Occipital lobe (tissue), 2 donors: ENCODE data around the gene SLC4A2. TPM values are rescaled to one million over a fixed set of nuclear protein-coding genes. Genes with fewer than 3 reads are reported as not detected.

Source experiments
- DNase-seq: peaks from one replicate; lab custom pipeline; 2025; lab: John Stamatoyannopoulos, UW
- total RNA-seq: library from RNA; depleted of rRNA; stranded (reverse); fragments of >200 nt; gene quantifications from one replicate; pipeline ENCODE4 v1.2.3, GENCODE V29; 2014

The SLC4A2 gene
- total RNA-seq, 1 donor from 2014 or later: 13.7 TPM

DNA sequence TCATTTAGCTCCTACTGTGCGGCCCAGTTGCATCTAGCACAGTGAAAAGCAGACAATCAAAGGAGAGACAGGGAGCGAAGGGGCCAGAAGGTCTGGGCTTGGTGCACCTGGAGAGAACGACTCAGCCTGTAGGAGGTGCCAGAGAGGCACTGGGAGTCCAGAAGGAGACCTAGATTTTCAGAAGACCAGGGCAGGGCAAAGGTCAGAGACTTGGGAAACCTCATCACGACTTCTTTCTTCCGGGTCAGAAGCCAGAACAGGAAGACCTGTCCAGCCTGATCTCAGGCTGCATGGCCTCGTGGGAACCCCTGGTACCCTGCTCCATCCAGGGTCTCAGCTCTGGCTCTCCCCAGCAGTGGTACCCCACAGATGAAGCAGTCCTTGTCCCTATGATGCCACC lies 32.0 kb downstream of the SLC4A2 start:
- DNase-seq: no peak

DNA sequence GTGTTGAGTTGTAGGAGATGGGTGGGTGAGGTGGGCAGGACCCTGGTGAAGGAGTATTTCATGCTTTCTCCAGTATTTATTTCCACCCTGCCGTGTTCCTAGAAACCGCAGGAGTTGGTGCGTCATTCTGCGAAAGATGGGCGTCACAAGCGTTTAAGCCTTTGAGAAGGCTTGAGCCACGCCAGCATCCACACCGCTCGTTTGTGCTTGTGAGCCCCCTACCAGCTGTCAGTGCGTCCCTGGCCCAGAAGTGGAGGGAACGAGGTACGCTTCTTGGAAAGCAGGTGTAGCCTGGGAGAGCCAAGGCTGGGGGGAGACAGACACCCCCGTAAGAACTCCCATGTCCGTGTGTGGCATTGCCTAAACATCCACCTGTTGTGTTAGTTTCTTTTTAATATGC lies 32.6 kb downstream of the SLC4A2 start:
- DNase-seq: no peak

DNA sequence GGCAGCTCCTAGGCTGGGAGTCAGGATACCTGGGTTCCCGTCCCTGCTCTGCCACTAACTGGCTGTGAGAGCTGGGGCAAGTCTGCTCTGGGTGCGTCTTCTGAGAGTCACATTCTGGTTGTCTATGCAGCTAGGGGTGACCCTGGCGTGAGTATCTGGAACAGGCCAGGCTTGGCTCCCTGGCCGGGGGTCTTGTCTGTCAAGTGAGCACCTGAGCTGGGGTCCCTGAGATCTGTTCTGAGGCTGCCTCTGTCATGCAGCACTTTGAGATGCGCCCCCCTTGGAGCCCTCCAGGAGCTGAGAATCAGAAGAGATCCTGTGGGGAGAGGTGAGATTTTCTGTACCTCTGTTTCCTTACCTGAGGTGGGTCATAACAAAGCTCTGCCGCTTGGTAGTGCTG lies 34.4 kb downstream of the SLC4A2 start:
- no peak for DNase-seq

DNA sequence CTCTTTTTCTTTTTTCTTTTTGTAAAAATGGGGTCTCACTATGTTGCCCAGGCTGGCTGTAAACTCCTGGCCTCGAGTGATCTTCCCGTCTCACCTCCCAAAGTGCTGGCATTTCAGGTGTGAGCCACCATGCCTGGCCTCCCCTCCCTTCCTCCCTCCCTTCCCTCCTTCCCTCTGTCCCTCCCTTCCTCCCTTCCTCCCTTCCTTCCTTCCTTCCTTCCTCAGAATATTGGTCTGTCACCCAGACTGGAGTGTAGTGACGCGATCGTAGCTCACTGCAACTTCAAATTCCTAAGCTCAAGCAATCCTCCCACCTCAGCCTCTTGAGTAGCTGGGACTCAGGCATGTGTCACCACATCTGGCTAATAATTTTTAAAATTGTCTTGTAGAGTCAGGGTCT lies 35.3 kb downstream of the SLC4A2 start:
- DNase-seq: no peak

DNA sequence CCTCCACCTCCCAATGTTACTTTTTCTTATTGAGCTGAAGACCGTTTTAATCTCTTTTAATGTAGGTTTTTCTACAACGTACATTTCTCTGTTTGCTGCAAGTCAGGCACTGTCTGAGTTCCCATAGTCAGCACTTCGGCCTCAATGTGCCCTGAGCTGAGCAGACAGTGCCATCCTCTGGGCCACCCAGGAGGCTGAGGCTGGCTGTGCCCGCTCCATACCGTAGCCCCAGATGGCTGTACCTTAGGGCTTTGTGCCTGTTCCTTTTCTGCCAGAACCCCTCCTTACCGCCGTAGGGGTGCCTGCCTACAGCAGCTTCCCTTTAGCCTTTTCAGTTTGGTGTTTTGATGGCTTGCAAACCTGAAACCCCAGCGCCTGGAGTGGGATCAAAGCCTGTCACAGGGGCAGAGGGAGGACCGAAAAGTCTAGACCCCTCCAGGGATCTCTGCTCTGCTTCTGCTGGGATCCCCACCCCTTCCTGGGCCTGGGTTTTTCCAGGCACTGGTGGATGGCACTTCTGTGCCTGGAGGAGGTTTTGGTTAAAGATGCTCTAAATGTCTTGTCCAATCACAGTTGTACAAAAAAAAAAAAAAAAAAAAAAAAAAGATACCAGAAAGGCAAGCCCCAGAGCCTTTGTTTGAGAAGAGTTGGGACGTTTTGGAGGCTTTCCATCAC lies 35.9 kb downstream of the SLC4A2 start:
- no peak for DNase-seq

DNA sequence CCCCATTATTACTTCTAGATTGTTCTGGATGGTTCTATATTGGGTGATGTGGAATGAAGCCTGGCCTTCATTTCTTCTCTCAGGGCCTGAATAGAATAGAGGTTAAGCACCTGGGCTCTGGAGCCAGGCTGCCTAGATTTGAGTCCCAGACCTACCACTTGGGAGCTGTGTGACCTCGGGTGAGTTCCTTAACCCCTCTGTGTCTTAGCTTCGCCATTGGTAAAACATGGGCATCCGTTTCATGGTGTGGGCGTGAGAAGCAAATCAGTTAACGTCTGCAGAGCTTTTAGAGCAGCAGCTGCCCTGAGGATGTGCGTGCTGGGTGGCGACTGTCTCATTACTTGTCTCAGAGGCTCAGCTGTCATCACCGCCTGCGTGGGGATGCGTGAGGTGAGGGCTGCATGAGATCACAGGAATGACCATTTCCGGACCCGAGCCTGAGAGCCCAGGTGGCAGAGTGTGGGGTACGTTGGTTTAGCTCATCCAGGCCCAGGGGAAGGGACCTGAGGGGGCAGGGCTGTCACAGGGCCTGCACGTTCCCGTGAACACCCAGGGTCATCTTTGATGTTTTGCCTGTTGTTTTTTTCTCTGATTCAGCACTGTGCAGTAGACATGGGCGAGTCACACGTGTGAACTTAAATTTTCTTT lies 36.6 kb downstream of the SLC4A2 start:
- DNase-seq: no peak

DNA sequence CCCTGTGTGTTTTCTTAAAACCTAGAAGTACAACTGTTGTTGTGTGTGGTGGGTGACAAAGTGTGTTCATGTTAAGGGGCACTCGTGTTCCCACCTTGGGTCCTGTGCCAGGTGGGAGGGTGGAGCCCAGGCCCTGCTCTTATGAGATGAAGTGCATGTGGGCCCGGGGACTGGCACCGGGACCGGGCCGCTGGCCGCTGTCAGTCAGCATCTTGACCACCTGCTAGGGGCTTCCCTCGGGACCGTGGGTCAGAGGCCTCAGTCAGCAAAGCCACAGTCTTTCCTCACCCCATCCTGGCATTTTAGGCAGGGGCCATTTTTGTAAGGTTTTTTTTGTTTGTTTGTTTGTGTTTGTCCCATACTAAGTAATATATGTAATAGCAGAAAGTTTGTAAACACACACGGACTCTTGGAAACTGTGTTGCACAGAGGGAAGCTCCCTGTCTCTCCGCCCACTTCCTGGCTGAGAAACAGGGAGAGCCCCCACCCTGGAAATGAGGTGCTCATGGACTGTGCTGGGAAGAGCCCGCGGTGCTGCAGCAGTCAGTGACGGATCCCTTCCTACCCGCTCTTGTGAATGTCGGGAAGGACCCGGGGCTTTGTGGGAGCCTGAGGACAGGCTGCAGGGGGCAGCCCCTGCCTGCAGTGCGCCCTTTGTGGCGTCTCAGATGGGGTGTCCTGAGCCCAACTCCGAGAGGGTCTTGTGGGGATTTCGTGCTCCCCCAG lies 40.3 kb downstream of the SLC4A2 start:
- no peak for DNase-seq

DNA sequence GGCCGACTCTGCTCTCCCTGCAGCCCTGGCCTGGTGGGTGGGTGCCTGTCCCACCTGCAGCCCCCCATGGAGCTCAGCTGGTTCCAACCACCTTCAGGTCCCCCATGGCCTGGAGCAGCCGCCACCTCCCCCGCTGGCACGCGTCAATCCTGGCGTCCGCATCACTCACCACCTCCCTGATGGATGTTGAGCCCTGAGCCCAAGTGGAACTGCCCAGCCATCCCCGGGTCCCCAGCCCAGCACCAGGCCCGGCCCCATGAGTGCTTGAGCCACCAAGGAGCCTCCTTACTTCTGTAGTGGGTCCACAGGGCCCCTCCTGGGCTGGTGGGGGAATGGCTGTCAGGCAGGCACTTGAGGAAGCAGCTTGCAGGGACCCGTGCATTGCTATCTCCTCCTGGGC lies 41.5 kb downstream of the SLC4A2 start:
- no peak for DNase-seq

DNA sequence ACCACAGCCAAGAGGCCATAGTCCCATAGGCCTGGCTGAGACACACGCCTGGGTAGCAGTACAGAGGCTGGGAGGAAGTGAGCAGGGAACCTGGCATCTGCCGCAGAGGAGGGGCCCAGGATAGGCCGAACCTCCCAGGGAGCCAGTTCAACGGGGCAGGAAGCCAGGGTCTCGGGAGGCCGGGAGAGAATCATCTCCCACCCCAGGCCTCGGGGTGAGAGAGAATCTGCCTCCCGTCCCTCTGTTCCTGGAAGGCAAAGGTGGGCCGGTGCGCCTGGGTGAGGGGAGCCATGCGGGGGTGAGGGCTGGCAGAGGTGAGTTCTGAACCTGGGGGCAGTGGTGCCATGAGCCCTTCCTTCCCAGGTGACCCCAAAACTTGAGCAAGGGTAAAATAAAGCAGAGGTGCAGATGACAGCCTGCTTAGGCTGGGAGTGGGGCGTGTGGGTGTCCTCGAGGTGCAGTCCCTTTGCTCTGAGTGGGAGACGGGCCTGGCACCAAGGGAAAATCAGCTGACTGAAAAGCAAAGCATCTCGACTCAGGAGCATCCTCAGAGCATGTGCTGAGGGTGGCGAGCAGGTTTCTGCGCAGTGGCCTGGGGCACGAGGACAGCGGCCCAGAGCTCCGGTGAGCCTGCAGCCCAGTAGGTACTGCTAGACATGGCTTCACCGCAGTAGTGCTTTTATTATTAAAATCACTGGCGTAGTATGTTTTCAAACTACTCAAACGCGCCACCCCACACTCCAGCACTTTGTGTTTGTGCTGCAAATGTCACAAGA lies 42.4 kb downstream of the SLC4A2 start:
- DNase-seq: no peak

DNA sequence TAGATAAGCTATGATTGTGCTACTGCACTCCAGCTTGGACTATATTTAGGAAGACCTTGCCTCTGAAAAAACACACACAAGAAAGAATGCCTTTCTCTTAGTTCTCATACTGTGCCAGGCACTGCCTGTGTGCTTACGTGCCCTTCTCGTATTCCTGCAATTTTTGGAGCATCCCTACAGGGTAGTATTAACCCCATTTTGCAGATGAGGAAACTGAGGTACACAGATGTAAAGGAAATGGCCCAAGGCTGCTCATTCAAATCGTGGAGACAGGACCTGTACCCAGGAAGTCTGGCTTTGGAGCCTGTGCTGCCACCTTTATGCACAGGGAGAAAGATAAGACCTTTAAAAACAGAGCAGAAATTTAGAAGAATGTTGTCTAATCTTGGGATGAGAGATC lies 43.6 kb downstream of the SLC4A2 start:
- no peak for DNase-seq

DNA sequence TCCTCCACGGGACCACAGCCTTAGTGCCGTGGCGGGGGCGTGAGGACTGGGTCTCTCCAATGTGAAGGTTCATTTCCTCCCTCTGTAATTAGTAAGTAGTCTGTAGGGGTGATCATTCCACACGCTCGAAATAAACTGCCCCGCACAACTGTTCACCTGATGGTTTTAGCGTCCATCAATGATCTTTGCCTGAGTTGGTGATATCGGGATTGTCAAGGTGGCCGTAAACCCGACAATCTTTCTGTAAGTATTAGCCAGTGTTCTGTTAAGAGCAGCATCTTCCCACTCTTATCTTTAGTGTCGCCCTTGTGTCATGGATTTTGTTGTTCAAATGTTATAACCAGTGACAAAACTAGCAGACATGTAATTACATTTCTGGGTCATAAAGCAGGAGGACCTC lies 44.6 kb downstream of the SLC4A2 start:
- DNase-seq: no peak

DNA sequence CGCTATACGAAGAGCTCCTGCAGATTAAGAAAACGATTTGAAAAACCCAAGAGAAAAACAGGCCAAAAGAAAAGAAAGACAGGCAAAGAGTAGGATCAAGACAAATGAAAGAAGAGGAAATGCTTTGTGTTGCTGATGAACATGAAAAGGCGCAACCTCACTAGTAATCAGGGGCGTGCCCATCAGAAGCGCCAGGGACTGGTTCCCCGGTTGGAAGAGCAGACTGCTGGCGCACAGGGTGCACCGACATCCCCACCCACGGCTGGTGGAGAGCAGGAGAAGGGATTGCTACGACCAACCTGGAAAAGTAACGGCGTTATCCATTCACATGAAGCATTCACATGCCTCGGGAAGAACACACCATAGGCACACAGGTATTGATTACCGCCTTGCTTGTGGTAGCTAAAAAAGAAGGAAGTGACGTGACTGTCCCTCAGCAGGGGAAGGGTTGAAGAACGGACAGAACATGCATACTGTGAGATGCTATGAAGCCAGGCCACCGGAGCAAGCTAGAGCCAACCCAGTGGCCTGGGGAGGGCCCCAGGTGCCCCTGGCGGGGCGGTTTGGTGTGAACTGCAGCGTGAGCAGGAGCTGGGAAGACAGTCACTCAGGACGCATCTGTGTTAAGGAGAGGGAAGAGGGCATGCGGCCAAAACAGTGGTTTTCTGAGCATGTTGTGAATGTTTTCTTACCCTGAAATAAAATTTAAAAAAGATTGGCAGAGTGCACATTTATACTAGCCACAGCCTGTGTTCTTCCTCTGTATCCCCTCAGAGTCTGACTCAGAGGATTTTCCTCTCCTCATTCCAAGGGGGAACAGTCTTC lies 45.2 kb downstream of the SLC4A2 start:
- no peak for DNase-seq

DNA sequence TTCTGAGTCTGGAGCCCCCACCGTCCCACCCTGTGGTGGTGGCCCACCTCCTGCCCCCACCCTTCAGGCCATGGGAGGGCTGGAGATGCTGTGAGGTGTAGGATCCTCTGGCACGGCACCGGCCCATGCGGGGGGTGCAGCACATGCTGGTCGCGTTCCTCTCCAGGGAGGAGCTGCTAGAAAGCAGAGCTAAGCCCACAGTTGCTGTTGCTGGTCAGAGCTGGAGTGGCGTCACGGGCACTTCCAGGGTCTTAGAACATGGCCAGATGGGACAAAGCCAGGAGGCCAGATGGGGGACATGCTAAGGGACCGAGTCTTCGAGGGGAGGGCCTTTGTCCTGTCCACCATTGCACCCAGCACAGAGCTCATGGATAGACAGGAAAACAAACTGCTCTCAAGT lies 48.5 kb downstream of the SLC4A2 start:
- no peak for DNase-seq

DNA sequence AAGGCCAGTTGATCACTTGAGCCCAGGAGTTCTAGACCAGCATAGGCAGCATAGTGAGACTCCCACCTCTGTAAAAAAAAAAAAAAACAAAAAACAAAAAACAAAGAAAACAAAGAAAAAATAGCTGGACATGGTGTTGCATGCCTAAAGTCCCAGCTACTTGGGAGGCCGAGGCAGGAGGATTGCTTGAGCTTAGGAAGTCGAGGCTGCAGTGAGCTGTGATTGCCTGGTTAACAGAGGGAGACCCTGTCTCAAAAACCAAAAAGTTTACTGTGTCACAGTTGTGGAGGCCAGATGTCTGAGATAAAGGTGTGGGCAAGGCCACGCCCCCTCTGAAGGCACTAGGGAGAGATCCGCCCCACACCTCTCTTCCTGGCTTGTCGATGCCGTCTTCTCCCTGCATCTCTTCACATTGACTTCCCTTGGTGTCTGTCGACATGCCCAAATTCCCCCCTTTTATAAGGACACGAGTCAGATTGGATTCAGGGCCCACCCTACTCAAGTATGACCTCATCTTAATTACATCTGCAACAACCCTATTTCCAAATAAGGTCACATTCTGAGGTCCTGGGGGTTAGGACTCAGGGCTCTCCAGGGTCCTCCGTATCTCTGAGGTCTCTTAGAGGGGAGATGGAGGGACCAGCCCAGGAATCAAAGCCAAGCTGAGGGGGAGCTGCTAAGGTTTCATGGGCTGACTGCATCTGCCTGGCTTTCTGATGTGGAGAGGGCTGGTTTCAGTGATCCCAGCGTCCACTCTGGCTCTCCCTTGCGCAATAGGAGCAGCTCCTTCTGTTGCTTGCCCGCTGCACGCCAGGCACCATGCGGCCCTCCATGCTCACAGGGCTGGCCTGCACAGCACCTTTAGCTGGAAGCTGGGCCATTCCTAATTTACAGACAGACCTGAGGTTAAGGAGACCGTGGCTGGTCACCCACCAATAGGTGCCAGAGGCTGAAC lies 50.0 kb downstream of the SLC4A2 start:
- DNase-seq: no peak

DNA sequence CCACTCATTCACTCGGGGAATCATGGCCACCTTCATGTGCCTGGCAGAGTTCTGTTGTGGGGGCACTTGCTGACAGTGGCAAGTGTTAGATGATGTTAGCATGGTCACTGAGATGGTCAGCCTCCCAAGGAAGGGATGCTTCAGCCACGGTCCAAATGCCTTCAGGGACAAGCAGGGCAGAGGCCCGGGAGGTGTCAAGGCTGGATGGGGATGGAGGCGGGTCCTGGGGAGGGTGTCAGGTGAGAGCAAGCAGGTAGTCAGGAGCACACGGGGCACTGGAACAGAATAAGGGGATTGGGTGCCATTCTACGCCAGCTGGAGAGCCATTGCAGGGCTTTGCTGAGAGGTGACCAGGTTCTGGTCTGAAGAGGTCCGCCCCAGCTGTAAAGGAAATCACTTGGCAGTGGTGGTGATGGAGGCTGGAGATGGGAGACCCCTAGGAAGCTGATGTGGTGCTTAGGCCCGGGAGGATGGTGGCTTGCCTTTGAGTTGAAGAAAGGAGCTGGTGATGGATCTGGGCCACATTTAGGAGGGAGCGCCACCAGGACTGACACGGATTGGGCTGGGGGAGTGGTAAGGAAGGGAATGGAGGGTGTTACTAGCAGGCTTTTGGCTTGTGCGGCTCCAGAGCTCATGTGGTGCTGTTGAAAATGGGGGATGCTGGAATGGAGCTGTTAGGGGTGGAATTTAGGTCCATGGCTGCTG lies 51.0 kb downstream of the SLC4A2 start:
- DNase-seq: no peak

DNA sequence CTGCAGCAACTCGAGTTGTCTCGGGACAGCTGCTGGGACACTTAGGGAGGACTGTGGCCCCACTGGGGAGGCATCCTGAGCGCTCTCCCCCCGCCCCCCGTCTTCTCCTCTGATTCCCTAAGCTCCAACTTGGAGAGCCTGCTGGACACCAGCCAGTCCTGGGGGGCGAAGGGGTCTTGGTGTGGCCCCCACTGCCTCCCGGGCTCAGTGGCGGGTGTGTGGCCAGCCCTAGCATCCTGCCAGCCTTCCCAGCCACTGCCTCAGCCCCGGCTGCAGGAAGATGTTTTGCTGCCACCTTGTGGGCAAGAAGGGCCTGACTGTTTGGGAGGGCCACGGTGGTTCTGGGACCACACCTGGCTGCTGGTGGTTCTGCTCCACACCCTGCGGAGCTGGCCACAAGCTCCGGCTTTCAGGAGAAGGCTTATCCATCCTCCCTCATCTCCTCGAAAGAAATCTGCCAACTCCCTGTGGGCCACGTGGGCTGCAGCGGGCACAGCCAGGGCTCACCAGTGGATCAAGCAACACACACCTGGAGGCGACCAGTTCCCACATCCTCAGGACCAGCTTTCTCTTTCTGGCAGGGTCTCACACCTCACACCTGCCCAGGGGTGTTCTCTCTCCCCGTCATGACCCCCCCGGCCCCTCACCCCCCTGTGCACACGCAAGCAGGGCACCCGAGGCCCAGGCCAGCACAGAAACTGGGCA lies 51.7 kb downstream of the SLC4A2 start:
- peak; percentile 58 for DNase-seq

DNA sequence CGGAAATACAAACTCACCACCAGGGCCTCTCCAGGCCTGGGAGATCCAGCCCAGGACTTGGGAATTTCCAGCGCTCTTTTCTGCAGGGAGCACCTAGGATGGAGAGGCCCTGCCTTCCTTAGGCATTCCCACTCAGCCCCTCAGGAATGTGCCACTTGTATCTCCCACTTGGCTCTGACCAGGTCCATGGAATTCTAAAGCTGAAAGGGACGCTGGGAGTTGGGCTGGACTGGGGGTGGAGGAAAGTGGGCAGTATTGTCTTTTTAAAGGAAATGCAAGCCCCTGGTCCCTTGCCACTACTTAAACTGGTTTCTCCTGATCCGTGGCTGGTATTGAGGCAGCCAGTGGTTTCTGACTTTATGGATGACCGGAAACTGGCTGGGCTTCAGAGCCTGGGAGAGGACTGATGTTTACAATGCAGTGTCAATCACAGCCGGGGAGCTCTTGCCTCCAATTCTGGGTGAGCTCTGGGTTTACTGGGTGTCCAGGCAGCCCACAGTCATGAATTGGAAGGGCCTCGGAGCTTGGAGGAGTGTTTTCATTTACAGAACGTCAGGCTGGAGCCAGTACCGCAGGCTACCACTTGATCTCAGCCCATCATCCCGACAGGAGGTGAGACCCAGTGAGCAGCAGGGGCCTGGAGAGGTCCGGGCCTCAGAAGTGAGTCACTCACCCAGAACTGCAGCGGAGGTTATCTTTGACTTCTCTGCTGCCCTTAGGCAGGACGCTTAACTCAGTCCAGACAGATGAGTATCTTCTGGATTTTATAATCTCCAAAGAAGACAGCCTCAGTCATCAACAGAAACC lies 54.2 kb downstream of the SLC4A2 start:
- DNase-seq: no peak
